NB4 (cell line): ENCODE measurements around the gene PLAGL1.

Experiments
- MYC ChIP-seq: IDR thresholded peaks from 2 replicates; pipeline ENCODE4 v1.6.1; 2011; ENCODE audit warnings: low read depth, low read length
- TF ChIP-seq, protein P1 (sequence below): IDR thresholded peaks from one replicate; pipeline ENCODE4 v1.5.1; 2012; ENCODE audit warnings: low read depth, low read length
- TF ChIP-seq, protein P2 (sequence below): IDR thresholded peaks from 2 replicates; pipeline ENCODE4 v1.6.1; 2011; ENCODE audit warnings: low read depth, low read length

DNA sequence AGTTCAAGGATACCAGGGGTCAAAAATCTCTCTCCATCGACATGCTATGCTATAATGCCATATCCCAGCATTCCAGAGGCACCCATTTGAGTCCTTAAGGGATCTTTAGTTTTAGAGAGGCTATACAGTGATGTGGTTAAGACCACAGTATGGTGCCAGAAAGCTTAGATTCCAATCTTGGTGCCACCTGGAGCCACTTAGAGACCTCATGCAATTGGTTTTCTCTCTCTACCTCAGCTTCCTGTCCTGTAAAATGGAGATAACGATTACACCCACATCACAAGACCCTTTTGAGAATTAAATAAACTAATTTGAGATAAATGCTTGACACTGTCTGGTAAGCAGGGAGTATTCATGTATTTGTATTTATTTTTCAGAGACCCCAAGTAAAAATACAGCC lies 39.0 kb downstream of the PLAGL1 start:
- TF ChIP-seq, protein P1, sequence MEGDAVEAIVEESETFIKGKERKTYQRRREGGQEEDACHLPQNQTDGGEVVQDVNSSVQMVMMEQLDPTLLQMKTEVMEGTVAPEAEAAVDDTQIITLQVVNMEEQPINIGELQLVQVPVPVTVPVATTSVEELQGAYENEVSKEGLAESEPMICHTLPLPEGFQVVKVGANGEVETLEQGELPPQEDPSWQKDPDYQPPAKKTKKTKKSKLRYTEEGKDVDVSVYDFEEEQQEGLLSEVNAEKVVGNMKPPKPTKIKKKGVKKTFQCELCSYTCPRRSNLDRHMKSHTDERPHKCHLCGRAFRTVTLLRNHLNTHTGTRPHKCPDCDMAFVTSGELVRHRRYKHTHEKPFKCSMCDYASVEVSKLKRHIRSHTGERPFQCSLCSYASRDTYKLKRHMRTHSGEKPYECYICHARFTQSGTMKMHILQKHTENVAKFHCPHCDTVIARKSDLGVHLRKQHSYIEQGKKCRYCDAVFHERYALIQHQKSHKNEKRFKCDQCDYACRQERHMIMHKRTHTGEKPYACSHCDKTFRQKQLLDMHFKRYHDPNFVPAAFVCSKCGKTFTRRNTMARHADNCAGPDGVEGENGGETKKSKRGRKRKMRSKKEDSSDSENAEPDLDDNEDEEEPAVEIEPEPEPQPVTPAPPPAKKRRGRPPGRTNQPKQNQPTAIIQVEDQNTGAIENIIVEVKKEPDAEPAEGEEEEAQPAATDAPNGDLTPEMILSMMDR, result no peak
- no peak for TF ChIP-seq MYC
- TF ChIP-seq, protein P2, sequence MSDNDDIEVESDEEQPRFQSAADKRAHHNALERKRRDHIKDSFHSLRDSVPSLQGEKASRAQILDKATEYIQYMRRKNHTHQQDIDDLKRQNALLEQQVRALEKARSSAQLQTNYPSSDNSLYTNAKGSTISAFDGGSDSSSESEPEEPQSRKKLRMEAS, result no peak
